AG20443 (cell line): ENCODE data around the gene THBS2.

Source experiments
- DNase-seq: peaks from one replicate; pipeline ENCODE4 v3.0.0; 2012; ENCODE audit warnings: low spot score, mixed read lengths

The THBS2 gene

GRCh38 chr6:169249057-169249456, 4.6 kb downstream of the THBS2 start:
- no peak for DNase-seq

- no peak for DNase-seq
Observed at GRCh38 chr6:169248521-169248971, 5.1 kb downstream of the THBS2 start.

DNA sequence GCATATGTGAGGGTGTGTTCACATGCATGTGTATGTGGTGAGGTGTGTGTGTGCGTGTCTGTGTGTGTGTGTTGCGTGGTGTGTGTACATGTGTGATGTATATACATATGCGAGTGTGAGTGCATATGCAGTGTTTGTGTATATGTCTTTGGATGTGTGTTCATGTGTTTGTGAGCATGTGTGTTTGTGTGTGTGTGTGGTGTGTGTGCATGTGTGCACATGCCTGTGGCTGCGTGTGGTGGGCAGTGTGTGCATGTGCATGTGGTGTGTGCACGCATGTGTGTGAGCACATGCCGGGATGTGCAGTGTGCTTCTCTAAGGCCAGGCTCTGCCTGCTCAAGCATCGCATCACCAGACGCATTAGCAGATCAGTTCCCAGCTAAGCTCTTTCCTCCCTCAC, 5.7 kb downstream of the THBS2 start:
- no peak for DNase-seq

DNA sequence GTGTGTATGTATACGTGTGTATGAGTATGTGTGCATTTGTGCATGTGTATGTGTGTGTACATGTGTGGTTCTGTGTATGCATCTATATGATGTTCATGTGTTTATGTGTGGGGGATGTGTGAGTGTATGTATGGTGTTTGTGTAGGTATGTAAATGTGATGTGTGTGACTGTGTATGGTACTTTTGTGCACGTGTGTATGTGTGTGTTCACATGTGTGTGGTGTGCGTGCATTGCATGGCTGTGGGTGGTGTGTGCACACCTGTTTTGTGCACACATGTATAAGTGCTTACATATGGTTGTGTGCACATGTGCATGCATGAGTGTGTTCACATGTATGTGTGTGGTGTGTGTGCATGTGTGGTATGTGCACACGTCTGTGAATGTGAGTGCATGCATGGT, 6.2 kb downstream of the THBS2 start:
- DNase-seq = no peak

DNA sequence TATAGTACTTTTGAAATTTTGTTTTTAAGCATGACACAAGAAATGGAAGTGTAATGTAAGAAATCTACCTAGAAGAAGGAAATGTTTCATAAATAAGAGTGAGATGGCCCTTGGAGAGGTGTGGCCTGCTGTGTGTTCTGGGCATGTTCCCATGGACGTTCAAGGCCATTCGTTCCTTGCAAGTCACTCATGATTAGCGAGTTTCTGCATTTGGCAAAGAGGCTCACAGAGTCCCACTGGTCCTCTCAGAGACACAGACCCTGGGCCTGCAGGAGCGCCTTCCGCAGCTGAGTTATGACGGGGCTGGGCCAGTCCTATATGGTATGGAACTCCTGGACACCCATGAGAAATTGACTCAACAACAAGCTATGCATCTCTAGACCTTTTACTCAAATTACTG, 7.2 kb downstream of the THBS2 start:
- DNase-seq = no peak

GRCh38 chr6:169244684-169245383, 8.8 kb downstream of the THBS2 start:
- DNase-seq = no peak

DNA sequence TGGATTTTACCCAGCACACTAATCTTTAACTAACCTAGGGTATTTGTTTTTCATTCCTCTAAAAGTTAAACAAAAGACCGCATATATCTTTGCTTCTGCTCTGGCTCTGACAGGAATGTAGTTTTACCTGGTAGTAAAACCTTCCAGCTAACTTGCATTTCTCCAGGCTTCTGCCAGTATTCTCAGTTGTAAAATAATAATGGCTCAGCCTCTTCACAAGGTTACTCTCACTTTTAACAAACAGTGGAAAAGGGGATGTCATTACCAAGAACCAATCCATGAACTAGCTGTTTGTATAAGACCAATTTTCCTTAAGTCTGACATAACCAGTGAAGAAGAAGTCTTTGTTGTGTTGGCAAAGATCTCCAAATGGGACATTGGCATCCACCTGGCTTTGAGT, 10.0 kb downstream of the THBS2 start:
- no peak for DNase-seq

GRCh38 chr6:169243186-169243585, 10.5 kb downstream of the THBS2 start:
- DNase-seq = no peak

DNA sequence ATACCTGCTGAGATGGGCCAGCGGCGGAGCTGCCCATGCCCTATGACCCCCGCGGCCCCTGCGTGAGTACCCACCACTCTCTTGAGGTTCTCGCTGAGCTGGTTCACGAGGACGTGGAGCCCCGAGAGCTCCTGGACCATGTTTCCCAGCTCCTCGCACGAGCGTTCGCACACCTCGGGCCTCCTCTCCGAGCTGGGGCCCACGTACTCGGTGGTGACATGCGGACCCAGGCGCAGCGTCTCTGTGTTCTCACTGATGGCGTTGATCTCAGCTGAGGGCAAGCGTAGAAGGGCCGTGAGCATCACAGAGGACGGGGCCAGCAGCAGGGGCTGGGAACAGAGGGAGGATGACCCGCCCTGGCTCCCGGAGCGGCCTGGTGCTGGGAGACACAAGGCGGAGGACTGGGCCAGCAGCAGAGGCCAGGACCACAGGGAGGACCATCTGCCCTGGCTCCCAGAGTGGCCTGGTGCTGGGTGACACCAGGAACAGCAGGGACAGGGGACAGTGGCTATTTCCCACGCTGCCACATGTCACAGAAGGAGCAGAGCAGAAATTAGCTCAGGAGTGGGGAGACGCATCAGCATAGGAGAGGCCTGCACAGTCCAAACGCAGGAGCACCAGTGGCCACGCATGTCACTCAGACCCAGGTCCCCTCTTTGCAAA, 11.8 kb downstream of the THBS2 start:
- DNase-seq = no peak

DNA sequence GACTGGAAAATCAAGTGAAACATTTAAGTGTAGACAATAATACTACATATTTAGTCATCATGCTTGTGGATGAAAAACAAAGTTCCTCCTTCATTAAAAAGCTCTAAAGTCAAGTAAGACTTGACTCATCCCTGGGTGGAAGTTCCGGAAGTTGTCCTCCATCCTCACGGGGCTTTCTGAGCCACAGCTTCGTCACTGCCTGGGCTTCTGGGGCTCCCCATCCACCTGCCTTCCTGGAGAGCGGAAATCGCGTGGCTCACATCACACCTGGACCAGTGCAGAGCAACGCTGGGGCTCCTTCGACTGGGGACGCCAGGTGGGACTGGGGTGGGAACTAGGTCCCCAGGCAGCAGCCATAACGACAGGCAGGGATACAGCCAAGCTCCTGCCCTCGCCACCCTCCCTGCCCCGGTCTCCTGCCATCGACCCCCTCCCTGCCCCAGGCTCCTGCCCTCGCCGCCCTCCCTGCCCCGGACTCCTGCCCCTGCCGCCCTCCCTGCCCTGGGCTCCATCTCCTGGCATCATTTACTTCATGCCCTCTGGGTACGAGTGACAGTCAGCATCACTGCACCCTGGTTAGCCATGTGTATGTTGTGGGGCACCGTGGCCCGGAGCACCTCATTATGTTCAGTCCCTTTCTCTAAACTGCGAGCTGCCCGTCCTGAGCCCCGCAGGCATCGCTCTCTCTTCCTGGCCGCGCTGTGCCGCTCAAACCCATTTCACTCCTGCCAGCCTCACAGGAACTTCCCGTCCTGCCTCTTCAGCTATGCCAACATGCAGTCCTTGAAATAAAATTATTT, 12.9 kb downstream of the THBS2 start:
- DNase-seq = peak; percentile 43

DNA sequence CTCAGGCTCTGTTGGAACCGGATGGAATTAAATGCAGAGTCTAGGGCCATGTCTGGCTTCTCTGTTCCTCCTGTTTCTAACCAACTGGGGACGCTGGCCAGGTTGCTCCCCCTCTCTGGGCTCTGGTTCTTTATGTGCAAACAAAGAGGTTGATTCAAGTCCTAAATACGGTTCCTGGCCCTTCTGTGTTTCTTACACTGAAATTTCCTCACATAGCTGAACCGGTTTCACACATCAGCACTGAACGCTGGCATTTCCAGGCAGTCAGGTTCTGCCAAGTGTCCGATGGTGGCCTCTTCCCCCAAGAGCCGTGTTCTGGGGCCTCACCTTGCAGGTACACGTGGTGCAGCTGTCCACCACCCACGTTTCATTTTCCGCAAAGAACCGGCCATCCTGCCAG, 13.5 kb downstream of the THBS2 start:
- no peak for DNase-seq

DNA sequence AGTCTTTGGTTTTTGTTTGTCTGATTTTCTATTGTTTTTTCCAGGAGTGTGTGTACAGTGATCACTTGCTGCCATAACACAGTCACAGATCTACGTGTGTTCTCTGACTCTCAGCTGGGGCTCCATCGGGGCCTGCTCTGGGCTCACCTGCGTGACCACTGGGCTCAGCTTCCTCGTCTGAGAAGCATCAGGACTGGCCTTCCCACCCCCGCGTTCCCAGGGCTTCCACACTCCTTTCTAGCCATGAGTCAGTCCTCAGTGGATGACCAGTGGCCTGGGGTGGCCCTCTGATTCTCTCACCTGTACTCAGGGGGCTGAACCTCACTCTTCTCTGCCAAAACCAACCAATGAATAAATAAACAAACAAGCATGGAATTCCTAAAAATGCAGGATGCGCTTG, 14.5 kb downstream of the THBS2 start:
- no peak for DNase-seq

DNA sequence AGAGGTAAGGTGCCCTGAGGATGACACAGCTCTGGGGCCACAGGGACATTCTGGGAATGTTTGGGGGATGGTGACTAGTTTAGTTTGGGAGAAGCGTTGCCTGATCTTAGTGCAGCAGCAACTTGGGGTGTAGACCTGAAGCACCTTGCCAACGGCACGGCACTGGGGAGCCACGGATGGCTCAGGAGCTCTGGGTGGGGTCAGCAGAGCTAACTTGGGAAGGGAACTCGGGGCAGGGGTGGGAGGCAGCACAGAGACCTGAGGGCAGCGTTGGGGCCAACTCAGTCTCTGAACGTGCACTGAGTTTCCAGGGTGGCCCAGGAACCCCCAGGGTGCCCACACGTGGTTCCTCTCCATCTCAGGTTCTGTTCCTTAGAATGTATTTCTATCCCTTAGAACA, 14.9 kb downstream of the THBS2 start:
- DNase-seq = no peak

DNA sequence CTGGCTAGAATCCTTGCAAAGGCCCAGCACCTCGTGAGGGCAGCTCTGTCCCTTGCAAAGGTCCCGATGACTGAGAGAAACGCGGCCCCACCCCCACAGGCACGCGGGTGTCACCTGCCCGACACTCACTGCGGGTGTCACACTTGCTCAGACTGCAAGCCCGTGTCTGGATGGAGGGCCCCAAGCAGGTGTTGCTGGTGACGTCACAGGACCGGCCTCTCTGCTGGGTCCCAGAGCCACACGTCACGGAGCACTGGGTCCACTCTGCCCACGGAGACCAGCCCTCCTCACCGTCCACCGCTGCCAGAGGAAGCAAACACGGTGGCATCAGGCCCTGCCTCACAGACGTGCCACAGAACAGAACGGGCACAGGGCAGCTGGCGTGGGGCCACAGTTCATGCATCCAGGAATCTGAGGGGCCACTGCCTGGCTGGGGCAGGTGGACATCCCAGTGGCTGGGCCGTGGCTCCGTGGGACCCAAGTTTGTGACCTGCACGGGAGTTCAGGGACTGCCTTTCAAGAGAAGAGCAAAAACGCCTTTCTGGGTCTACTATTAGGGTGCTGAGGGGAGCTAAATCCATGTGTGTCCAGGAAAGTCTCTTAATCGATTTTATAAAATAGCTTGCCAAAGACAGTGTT, 16.0 kb downstream of the THBS2 start:
- no peak for DNase-seq

DNA sequence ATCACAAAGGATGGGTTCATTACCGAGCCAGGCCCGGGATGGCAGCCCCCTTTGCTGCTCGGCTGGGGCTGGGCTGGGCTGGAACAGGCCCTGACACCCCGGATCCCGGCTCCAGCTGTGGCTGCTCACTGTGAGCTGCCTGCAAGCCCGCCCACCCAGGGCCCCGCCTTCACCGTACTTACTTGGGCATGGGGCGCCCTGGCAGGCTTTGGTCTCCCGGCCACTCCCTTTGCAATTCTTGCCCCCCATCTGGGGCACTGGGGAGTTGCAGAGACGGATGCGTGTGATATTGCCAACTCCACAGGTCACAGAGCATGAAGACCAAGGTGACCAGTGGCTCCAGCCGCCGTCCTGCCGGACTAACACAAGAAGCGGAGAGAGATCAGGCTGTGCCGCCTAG, 16.7 kb downstream of the THBS2 start:
- DNase-seq = no peak

DNA sequence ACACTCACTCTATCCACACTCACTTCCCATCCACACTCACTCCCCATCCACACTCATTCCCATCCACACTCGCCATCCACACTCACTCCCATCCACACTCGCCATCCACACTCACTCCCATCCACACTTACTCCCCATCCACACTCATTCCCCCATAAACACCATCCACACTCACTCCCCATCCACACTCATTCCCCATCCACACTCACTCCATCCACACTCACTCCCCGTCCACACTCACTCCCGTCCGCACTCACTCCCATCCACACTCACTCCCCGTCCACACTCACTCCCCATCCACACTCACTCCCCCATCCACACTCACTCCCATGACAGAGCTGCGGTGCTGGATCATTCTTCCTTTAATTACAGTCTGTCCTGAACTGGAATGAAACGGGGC, 17.1 kb downstream of the THBS2 start:
- DNase-seq = no peak

DNA sequence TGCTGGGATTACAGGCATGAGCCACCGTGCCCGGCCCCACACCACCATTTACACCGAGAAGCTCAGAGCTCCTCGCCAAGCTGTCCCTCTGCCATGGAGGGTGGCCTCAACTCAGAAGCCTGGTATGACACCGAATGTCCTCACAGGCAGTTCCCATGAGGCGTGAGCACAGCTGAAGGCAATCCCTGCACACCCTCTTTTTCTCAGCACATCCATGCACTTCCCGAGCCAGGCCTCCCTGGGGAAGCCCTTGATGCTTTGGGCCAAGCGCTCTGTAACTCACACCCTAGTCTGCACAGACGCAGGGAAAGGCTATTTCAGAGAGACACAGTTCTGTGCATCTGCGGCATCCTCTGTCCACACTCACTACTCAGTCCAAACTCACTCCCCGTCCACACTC, 18.4 kb downstream of the THBS2 start:
- DNase-seq = no peak

GRCh38 chr6:169234634-169235033, 19.0 kb downstream of the THBS2 start:
- no peak for DNase-seq

GRCh38 chr6:169233832-169234231, 19.8 kb downstream of the THBS2 start:
- DNase-seq = no peak

DNA sequence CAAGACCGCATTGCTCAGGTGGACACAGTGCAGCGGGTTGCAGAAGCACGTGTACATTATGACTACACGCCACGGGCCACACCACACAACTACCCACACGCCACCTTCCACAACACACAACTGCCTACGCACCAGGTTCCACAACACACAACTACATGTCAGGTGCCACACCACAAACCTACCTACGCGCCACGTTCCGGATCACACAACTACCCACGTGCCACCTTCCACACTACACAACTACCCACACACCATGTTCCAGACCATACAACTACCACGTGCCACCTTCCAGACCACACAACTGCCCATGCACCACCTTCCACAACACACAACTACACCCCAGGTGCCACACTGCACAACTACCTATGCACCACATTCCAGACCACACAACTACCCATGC, 20.5 kb downstream of the THBS2 start:
- DNase-seq = no peak

GRCh38 chr6:169232507-169232931, 21.1 kb downstream of the THBS2 start:
- no peak for DNase-seq

- DNase-seq = no peak
Observed at GRCh38 chr6:169231790-169232506, 21.7 kb downstream of the THBS2 start.
